Neural cell (in vitro differentiated cells): Measurements from ENCODE around the gene ENTREP1.

Source experiments
- CTCF ChIP-seq: fragments of 450-650 bp; IDR thresholded peaks from 2 replicates; pipeline ENCODE4 v1.5.1; 2014; ENCODE audit warnings: antibody characterized with exemption, mild to moderate bottlenecking, moderate library complexity; ENCODE audit not compliant: poor library complexity, severe bottlenecking
- EP300 ChIP-seq: fragments of 450-650 bp; conservative IDR thresholded peaks from 2 replicates; pipeline ENCODE4 v1.6.1; 2014; ENCODE audit warnings: antibody characterized with exemption, mild to moderate bottlenecking, moderate library complexity; ENCODE audit not compliant: poor library complexity, severe bottlenecking
- REST ChIP-seq: IDR thresholded peaks from 2 replicates; pipeline ENCODE4 v1.6.1; 2012; ENCODE audit warnings: borderline replicate concordance
- TAF1 ChIP-seq: IDR thresholded peaks from 2 replicates; pipeline ENCODE4 v1.6.1; 2012; ENCODE audit warnings: low read depth

GRCh38 chr9:69326261-69326660 lies 1.2 kb downstream of the ENTREP1 start:
- TF ChIP-seq CTCF (no peak), EP300 (no peak), REST (no peak), TAF1 (no peak)
